GM18861 (cell line): Measurements from ENCODE around the gene MT1E.
"Not testable (repeated sequence)": the region's sequence is repeated elsewhere in the genome, so short reads cannot be mapped to it uniquely, and the experiment has no call there.

Experiments used
- ATAC-seq: cut with Tn5 transposase; IDR thresholded peaks from one replicate; pipeline ENCODE4 v1.9.1; 2021; ENCODE audit not compliant: unreplicated experiment

MT1E gene

GRCh38 chr16:56625140-56625942, at the start of gene MT1E:
MT1E (plus strand) TSS chr16:56625781; CDS start chr16:56625852, 71 bp downstream.
- ATAC-seq: no peak

GRCh38 chr16:56576585-56577299, 48.8 kb upstream of the MT1E start:
- no peak for ATAC-seq

DNA sequence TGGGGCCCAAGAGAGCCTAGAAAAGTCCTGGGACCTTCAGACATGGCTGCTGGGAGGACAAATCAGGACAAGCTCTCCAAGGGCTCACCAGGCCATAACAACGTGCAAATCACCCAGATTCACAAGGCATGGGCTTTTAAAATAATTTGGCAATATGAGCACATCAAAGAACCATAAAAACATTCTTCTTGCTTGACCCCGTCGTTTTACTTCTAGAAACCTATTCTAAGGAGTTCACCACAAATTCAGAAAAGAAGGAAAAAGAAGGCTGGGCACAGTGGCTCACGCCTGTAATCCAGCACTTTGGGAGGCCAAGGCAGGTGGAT, 48.3 kb upstream of the MT1E start:
- no peak for ATAC-seq

GRCh38 chr16:56580391-56581048, 45.1 kb upstream of the MT1E start:
- ATAC-seq: no peak

DNA sequence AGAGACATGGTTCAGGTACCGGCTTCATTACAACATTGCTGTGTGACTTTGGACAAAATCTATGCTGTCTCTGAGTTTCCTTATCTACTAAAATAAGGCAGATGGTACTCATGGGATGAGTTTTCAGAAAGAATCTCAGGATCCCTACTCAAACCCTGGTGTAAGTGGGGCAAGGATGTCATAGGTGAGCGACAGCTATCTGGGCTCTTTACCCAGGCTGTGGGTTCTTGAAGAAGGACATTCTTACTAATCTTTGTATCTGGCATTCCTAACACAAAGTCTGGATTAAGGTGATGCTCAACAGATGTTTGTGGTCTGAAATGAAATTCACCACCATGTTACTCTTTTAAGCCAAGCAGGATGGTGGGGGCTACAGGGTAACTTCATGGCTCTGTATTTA, 42.7 kb upstream of the MT1E start:
- not testable (repeated sequence) for ATAC-seq

- no peak for ATAC-seq
Observed at GRCh38 chr16:56583351-56584168, 42.0 kb upstream of the MT1E start.

DNA sequence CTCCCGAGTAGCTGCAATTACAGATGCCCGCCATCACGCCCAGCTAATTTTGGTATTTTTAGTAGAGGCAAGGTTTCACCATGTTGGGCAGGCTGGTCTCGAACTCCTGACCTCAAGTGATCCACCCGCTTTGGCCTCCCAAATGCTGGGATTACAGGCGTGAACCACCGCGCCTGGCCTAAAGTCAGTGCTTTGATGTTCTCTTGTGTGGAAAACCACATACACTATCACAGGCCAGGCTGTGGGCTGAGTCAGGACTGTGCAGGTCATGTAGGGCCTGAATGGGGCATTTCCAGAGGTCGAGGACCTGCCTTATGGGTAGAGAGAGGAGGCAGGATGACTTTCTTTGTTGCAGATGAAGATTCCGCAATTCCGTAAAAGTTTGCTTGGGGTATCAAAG, 41.3 kb upstream of the MT1E start:
- ATAC-seq: no peak

- ATAC-seq: no peak
Observed at GRCh38 chr16:56588781-56589140, 36.8 kb upstream of the MT1E start.

GRCh38 chr16:56589141-56590039, 36.2 kb upstream of the MT1E start, which contains the start of gene MT3:
MT3 (plus strand) TSS chr16:56589528; CDS start chr16:56589591, 63 bp downstream.
- ATAC-seq: no peak

DNA sequence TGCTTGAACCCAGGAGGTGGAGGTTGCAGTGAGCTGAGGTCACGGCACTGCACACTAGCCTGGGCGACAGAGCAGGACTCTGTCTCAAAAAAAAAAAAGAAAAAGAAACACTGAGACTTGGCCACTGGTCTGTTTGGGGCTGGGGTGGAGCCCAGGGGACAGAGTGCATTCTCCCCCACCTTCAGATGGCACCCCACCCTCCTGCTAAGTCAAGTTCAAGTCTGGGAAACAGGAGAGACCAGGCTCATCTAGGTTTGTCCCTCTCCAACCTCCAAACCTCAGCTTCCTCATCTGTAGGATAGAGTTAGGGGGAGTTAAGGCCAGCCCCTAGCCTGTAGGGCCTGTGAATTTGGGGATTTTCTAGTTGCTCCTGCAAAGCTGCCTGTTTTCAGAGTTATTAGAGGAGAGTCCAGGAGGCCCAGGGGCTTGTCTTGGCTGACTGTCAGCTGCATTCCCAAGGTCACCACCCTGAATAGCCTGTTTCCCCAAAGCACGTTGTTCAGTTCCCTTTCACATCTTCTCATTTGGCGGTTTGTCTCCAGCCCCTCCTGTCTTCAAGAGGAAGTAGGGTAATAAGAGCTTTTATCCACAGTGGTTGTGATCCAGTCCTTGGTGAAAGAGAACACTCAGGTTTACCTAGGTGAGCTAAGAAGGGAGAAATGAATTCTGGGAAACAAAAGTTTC, 34.1 kb upstream of the MT1E start:
- ATAC-seq: no peak

DNA sequence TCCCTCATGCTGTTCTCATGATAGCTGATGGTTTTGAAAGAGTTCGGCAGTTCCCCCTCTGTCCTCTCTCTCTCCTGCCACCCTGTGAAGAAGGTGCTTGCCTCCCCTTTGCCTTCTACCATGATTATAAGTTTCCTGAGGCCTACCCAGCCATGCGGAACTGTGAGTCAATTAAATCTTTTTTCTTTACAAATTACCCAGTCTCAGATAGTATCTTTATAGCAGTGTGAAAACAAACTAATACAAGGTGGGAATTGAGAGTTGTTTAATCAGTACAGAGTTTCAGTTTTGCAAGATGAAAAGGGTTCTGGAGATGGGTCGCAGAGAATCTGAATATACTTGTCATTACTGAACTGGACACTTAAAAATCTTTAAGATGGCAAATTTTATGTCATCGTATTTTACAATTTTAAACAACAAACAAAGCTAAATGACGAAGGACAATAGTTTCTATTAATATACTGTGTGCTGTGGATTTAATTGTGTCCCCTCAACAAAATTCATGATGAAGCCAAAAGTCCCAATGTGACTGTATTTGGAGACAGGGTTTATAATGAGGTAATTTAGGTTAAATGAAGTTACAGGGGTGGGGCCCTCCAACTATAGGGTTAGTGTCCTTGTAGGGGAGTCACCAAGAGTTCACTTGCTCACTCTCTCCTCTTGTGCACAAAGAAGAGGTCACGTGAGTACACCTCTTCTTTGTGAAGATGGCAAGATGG, 31.8 kb upstream of the MT1E start:
- ATAC-seq: no peak

DNA sequence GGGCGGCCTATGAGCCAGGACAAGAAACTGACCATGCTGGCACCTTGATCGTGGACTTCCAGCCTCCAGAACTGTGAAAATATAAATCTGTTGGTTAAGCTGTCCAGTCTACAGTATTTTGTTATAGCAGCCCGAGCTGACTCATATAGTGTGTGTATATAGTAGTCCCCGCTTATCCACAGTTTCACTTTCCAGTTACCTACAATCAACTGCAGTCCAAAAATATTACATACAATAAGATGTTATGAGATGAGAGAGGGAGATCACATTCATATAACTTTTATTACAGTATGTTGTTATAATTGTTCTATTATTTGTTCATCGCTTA, 31.3 kb upstream of the MT1E start:
- ATAC-seq: no peak

GRCh38 chr16:56600398-56600999, 25.1 kb upstream of the MT1E start:
- no peak for ATAC-seq

DNA sequence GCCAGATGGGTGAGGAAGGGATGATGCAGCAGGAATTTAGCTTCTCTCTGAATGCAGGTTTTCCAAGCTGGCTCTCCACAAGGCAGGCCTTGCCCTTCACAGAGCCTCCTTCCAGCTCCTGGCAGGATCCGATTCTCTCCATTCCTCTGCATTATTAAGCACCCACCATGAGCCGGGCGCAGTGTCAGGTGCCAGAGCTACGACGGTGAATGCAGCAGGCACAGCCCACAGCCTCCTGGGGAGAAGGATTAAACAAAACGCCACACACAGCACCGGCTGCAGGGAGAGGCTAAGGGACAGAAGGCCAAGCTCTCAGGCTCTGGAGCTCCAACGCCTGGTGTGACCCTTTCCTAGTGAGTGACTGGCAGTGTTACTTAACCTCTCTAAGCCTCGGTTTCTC, 24.3 kb upstream of the MT1E start:
- no peak for ATAC-seq

DNA sequence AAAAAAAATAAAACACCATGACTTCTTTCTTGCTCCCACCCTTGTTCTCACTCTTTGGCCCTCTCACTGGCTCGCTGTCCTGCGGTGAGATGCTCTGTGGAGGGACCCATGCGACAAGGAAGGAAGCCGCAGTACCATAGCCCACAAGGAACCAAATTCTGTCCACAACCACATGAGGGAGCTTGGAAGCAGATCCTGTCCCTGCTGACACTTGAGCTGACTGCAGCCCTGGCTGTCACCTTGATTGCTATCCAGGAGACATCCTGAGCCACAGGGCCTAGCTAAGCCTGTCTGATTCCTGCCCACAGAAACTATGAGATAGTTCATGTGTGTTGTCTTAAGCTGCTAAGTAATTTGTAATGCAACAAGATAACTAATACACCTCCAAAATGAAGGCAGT, 22.0 kb upstream of the MT1E start:
- no peak for ATAC-seq

- ATAC-seq: no peak
Observed at GRCh38 chr16:56604966-56605365, 20.6 kb upstream of the MT1E start.

GRCh38 chr16:56605475-56605874, 20.1 kb upstream of the MT1E start:
- no peak for ATAC-seq

GRCh38 chr16:56606071-56606475, 19.5 kb upstream of the MT1E start:
- ATAC-seq: no peak
